ENCODE results near the gene KIF5C.

KIF5C gene

GRCh38 chr2:148926291-148926961, 51.4 kb downstream of the KIF5C start:
- DNase-seq (ENCODE audit: low spot score), result peak; percentile 65

- DNase-seq (ENCODE audit: low spot score), result no peak
Measured at GRCh38 chr2:148926981-148927401, 52.0 kb downstream of the KIF5C start.

GRCh38 chr2:148928395-148928794, 53.4 kb downstream of the KIF5C start:
- no peak for DNase-seq (ENCODE audit: low spot score)

- no peak for DNase-seq (ENCODE audit: low spot score)
Measured at GRCh38 chr2:148930046-148930775, 55.2 kb downstream of the KIF5C start.

GRCh38 chr2:148932536-148932935, 57.5 kb downstream of the KIF5C start:
- DNase-seq (ENCODE audit: low spot score), result no peak

GRCh38 chr2:148933456-148933855, 58.4 kb downstream of the KIF5C start:
- DNase-seq (ENCODE audit: low spot score), result no peak

GRCh38 chr2:148935791-148936190, 60.8 kb downstream of the KIF5C start:
- no peak for DNase-seq (ENCODE audit: low spot score)

GRCh38 chr2:148936857-148937450, 61.9 kb downstream of the KIF5C start:
- DNase-seq (ENCODE audit: low spot score), result no peak

- DNase-seq (ENCODE audit: low spot score), result no peak
Measured at GRCh38 chr2:148939271-148939670, 64.2 kb downstream of the KIF5C start.

GRCh38 chr2:148943097-148943496, 68.1 kb downstream of the KIF5C start:
- no peak for DNase-seq (ENCODE audit: low spot score)

- DNase-seq (ENCODE audit: low spot score), result no peak
Measured at GRCh38 chr2:148944536-148944935, 69.5 kb downstream of the KIF5C start.

GRCh38 chr2:148947299-148947698, 72.3 kb downstream of the KIF5C start:
- DNase-seq (ENCODE audit: low spot score), result no peak

- no peak for DNase-seq (ENCODE audit: low spot score)
Measured at GRCh38 chr2:148948868-148949267, 73.8 kb downstream of the KIF5C start.

GRCh38 chr2:148949348-148949747, 74.3 kb downstream of the KIF5C start:
- DNase-seq (ENCODE audit: low spot score), result no peak

GRCh38 chr2:148952621-148953020, 77.6 kb downstream of the KIF5C start:
- DNase-seq (ENCODE audit: low spot score), result no peak

- no peak for DNase-seq (ENCODE audit: low spot score)
Measured at GRCh38 chr2:148953426-148953825, 78.4 kb downstream of the KIF5C start.

GRCh38 chr2:148954536-148954935, 79.5 kb downstream of the KIF5C start:
- no peak for DNase-seq (ENCODE audit: low spot score)

GRCh38 chr2:148955798-148956197, 80.8 kb downstream of the KIF5C start:
- DNase-seq (ENCODE audit: low spot score), result no peak

GRCh38 chr2:148957023-148957422, 82.0 kb downstream of the KIF5C start:
- no peak for DNase-seq (ENCODE audit: low spot score)

- no peak for DNase-seq (ENCODE audit: low spot score)
Measured at GRCh38 chr2:148959745-148960144, 84.7 kb downstream of the KIF5C start.

GRCh38 chr2:148960483-148960882, 85.5 kb downstream of the KIF5C start:
- DNase-seq (ENCODE audit: low spot score), result no peak

- DNase-seq (ENCODE audit: low spot score), result no peak
Measured at GRCh38 chr2:148963461-148963860, 88.4 kb downstream of the KIF5C start.
